Right renal pelvis (tissue), 4 donors: ENCODE results near the gene ANKRD13C. TPM values are rescaled to one million over a fixed set of nuclear protein-coding genes. Genes with fewer than 3 reads are reported as not detected.

Experiments used
- DNase-seq, 4 donors: peaks; one replicate each; pipeline ENCODE4 v3.0.0-alpha.2; 2013; ENCODE audit warnings: low read depth in 4 of 4, low spot score in 3 of 4, missing footprints in 1 of 4
- polyA plus RNA-seq, 4 donors: library from polyadenylated mRNA; unstranded; fragments of 120-200 nt; gene quantifications; one replicate each; pipeline ENCODE4 v1.2.1, GENCODE V29; 2013; ENCODE audit not compliant: insufficient read length in 4 of 4

The ANKRD13C gene
- polyA plus RNA-seq, 4 donors: 26.5 to 41.8 (median 35.1) TPM

- no peak for DNase-seq
Observed at GRCh38 chr1:70299472-70299871, 55.0 kb downstream of the ANKRD13C start.

- no peak for DNase-seq
Observed at GRCh38 chr1:70295749-70296148, 58.8 kb downstream of the ANKRD13C start.

- no peak for DNase-seq
Observed at GRCh38 chr1:70293186-70293843, 61.2 kb downstream of the ANKRD13C start.

GRCh38 chr1:70290218-70290617, 64.3 kb downstream of the ANKRD13C start:
- DNase-seq: no peak

GRCh38 chr1:70288166-70288565, 66.4 kb downstream of the ANKRD13C start:
- no peak for DNase-seq

GRCh38 chr1:70286453-70286852, 68.1 kb downstream of the ANKRD13C start:
- no peak for DNase-seq

- no peak for DNase-seq
Observed at GRCh38 chr1:70284366-70284765, 70.2 kb downstream of the ANKRD13C start.

GRCh38 chr1:70278710-70279109, 75.8 kb downstream of the ANKRD13C start:
- no peak for DNase-seq

GRCh38 chr1:70277875-70278274, 76.6 kb downstream of the ANKRD13C start:
- DNase-seq: no peak

GRCh38 chr1:70265946-70266345, 88.6 kb downstream of the ANKRD13C start:
- DNase-seq: no peak

- DNase-seq: no peak
Observed at GRCh38 chr1:70264839-70265238, 89.7 kb downstream of the ANKRD13C start.

GRCh38 chr1:70256664-70257063, 97.9 kb downstream of the ANKRD13C start:
- no peak for DNase-seq

GRCh38 chr1:70248729-70249128, 105.8 kb downstream of the ANKRD13C start:
- no peak for DNase-seq

- no peak for DNase-seq
Observed at GRCh38 chr1:70247768-70248167, 106.8 kb downstream of the ANKRD13C start.

- DNase-seq: no peak
Observed at GRCh38 chr1:70247122-70247521, 107.4 kb downstream of the ANKRD13C start.

GRCh38 chr1:70239940-70240339, 114.6 kb downstream of the ANKRD13C start:
- DNase-seq: no peak

- no peak for DNase-seq
Observed at GRCh38 chr1:70234733-70235132, 119.8 kb downstream of the ANKRD13C start.

- DNase-seq: no peak
Observed at GRCh38 chr1:70231475-70231874, 123.0 kb downstream of the ANKRD13C start.

GRCh38 chr1:70228670-70229069, 125.9 kb downstream of the ANKRD13C start:
- DNase-seq: no peak

- DNase-seq: no peak
Observed at GRCh38 chr1:70227439-70227838, 127.1 kb downstream of the ANKRD13C start.

- DNase-seq: no peak
Observed at GRCh38 chr1:70224954-70225353, 129.6 kb downstream of the ANKRD13C start.

- no peak for DNase-seq
Observed at GRCh38 chr1:70222716-70223235, 131.7 kb downstream of the ANKRD13C start.
